ENCODE measurements around the gene CTSS.

The CTSS gene

DNA sequence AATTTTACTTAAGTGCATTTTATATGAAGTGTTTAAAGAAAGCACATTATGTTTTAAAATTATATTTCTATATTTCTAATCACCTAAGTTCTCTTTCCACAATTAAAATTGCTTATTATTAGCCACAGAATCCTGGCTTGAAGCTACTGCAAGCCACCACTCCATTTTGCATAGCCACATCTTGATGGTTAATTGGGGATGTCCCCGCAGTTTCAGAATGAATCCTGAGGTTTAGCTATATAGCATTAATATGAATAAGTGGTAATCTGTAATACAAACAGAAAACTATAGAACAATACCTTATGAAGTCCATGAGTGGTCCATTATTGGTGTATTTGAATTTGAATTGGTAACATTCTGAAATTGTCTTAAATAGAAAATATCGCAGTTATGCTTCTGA is 57.0 kb downstream of the CTSS start:
- peak; percentile 28 for FAIRE-seq
- no peak for DNase-seq (ENCODE audit: insufficient read length, low spot score)
- TF ChIP-seq POU2F2 (IDR thresholded peaks at IDR 0.05; ENCODE audit: low read depth, low read length) (peak; percentile 94), PAX5 (IDR thresholded peaks at IDR 0.05; ENCODE audit: insufficient read depth, low read length, severe bottlenecking) (no peak)

DNA sequence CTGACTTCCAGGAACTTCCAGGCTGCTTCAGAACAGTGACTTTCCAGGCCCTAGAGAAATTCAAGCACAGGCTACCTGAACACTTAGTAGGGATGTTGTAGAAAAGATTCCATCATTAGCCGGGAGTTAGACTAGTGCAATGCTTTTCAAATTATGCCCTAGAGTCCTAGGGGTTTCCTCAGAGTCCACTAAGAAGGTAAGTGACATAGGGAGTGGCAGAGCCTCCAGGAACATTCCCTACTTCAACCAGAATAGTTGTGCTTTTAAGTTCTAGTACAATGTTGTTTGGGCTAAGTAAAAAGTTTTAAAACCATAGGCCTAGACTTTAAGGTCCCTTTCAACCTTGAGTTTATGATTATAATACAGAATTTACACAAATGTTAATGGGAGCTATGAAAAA is 59.5 kb downstream of the CTSS start:
- no peak for FAIRE-seq

DNA sequence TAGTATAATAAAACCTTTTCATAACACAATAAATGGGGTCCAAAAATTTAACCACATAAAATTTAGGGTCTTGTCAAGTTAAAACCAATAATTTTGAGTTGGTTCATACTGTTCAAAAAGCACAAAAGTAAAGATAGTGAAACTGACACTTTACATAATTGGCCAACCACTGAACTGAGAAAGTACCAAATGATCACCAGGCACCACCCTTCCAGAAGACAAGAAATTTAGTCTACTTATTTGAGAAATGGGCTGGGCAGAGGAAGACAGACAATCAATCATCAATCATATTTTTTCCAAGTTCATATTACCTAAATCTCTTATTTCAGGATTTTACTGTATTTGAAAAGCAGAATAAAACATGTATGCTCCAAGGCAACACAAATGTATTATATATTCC is 62.2 kb downstream of the CTSS start:
- FAIRE-seq (peak; percentile 5), DNase-seq (ENCODE audit: insufficient read length, low spot score) (no peak)
- TF ChIP-seq SPI1 (IDR thresholded peaks at IDR 0.05; ENCODE audit: low read depth, low read length) (no peak), TAF1 (IDR thresholded peaks at IDR 0.05; ENCODE audit: low read depth, low read length) (no peak), POLR2AphosphoS5 (IDR thresholded peaks at IDR 0.05; ENCODE audit: low read depth, low read length) (no peak), POU2F2 (IDR thresholded peaks at IDR 0.05; ENCODE audit: low read depth, low read length) (no peak), PAX5 (IDR thresholded peaks at IDR 0.05; ENCODE audit: insufficient read depth, low read length, severe bottlenecking) (no peak), POLR2A (IDR thresholded peaks at IDR 0.05; ENCODE audit: low read depth, low read length) (no peak)

More for the DNA sequence above, 59.5 kb downstream of the CTSS start:
- no peak for DNase-seq (ENCODE audit: insufficient read length, low spot score)
- TF ChIP-seq SPI1 (IDR thresholded peaks at IDR 0.05; ENCODE audit: low read depth, low read length), result no peak
- no peak for TF ChIP-seq POLR2AphosphoS5 (IDR thresholded peaks at IDR 0.05; ENCODE audit: low read depth, low read length)
- no peak for TF ChIP-seq PAX5 (IDR thresholded peaks at IDR 0.05; ENCODE audit: insufficient read depth, low read length, severe bottlenecking)
- TF ChIP-seq POU2F2 (IDR thresholded peaks at IDR 0.05; ENCODE audit: low read depth, low read length), result no peak
- no peak for TF ChIP-seq TAF1 (IDR thresholded peaks at IDR 0.05; ENCODE audit: low read depth, low read length)
- TF ChIP-seq POLR2A (IDR thresholded peaks at IDR 0.05; ENCODE audit: low read depth, low read length), result no peak

DNA sequence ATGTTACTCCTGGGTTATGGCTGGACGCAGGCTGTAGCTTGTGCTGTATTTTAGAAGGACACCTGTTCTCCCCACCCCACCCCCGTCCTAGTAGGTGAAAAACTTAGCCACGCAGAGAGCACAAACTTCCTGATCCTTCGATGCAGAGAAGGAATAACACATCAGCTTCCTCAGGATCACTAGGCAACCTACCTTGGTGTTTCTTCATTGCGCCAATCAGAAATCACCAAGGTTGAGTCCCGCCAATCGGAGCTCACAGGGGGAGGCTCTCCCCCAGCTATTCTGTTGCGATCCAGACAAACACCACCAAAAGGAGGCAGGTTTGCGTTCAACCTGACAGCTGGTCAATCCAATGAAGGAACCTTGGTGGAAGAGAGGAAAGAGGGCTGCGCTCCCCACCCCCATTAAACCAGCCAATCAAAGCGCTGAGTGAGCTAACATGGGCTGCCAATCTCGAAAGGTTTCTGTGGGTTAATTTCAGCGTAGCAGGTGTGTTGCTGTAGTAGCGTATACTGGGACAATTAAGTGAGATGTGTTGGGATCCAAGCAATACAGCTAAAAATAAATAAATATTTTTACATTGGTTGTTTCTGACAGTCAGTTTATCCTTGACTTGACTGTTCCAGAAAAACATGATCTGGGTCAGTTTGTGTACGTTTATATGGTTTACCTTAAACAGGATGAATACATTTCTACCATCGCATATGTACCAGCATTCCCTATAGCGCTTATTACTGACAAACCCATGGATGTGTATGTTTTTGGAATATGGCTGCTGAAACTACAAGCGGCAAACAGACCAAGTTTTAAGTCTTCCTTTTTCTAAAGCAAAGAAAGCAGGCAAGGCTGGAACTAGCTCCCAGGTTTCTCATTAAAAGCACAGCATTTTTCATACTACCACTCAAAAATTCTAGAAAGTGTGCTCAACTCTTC is 68.3 kb downstream of the CTSS start, which contains the start of gene GOLPH3L:
TSS of gene GOLPH3L (minus strand) at position 160 of the 933 bp plus-strand sequence. CDS start 2,316 bp downstream, outside the sequence.
- TF ChIP-seq TAF1 (IDR thresholded peaks at IDR 0.05; ENCODE audit: low read depth, low read length) (no peak), POU2F2 (IDR thresholded peaks at IDR 0.05; ENCODE audit: low read depth, low read length) (no peak), SPI1 (IDR thresholded peaks at IDR 0.05; ENCODE audit: low read depth, low read length) (no peak), POLR2AphosphoS5 (IDR thresholded peaks at IDR 0.05; ENCODE audit: low read depth, low read length) (no peak), PAX5 (IDR thresholded peaks at IDR 0.05; ENCODE audit: insufficient read depth, low read length, severe bottlenecking) (no peak), POLR2A (IDR thresholded peaks at IDR 0.05; ENCODE audit: low read depth, low read length) (no peak; the same call in 1 of the 2 replicates)
- peak; percentile 98 for FAIRE-seq
- DNase-seq (ENCODE audit: insufficient read length, low spot score), result peak; percentile 45

DNA sequence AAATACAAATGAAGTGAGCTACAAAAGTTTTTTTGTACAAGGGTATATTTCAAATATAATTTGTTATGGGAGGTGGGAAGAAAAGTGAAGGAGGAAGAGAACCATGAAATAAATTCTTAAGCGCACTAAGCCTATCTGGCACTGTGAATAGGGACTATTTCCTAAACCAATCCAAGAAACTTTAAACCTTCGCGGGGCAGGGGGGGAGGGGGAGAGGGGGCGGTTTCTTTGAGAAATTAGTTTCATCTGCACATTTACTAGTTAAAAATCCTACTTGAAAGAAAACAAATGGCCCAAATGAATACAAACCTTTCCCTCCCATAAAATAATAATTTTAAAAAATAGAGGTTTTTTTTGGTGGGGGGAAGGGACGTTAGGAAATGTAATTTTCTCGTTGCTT is 69.0 kb downstream of the CTSS start:
- FAIRE-seq (no peak), DNase-seq (ENCODE audit: insufficient read length, low spot score) (no peak)
- no peak for TF ChIP-seq PAX5 (IDR thresholded peaks at IDR 0.05; ENCODE audit: insufficient read depth, low read length, severe bottlenecking)
- TF ChIP-seq POLR2AphosphoS5 (IDR thresholded peaks at IDR 0.05; ENCODE audit: low read depth, low read length), result no peak
- TF ChIP-seq SPI1 (IDR thresholded peaks at IDR 0.05; ENCODE audit: low read depth, low read length), result no peak
- no peak for TF ChIP-seq POU2F2 (IDR thresholded peaks at IDR 0.05; ENCODE audit: low read depth, low read length)
- TF ChIP-seq TAF1 (IDR thresholded peaks at IDR 0.05; ENCODE audit: low read depth, low read length), result no peak
- TF ChIP-seq POLR2A (IDR thresholded peaks at IDR 0.05; ENCODE audit: low read depth, low read length), result no peak

DNA sequence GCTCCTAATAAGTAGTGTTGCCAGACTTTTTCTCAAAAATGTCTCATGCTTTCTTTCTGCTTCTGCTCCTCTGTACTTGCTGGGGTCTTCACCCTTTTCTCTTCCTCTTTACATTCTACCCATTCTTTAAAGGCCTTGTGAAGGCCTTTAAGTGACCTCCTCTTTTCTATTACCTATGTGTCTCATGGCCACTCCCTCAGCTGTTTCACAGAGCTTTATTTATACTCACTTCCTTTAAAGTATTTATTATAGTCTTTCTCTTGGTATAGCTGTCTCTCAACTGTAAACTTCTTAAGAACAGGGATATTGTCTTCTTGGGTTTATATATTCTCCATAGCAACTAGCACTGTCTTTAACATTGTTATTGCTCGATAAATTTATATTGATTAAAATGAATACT is 69.4 kb downstream of the CTSS start:
- FAIRE-seq (no peak), DNase-seq (ENCODE audit: insufficient read length, low spot score) (no peak)
- TF ChIP-seq POLR2A (IDR thresholded peaks at IDR 0.05; ENCODE audit: low read depth, low read length) (no peak), PAX5 (IDR thresholded peaks at IDR 0.05; ENCODE audit: insufficient read depth, low read length, severe bottlenecking) (no peak), POU2F2 (IDR thresholded peaks at IDR 0.05; ENCODE audit: low read depth, low read length) (no peak), SPI1 (IDR thresholded peaks at IDR 0.05; ENCODE audit: low read depth, low read length) (no peak; the same call in 1 of the 2 replicates), POLR2AphosphoS5 (IDR thresholded peaks at IDR 0.05; ENCODE audit: low read depth, low read length) (no peak), TAF1 (IDR thresholded peaks at IDR 0.05; ENCODE audit: low read depth, low read length) (no peak)

DNA sequence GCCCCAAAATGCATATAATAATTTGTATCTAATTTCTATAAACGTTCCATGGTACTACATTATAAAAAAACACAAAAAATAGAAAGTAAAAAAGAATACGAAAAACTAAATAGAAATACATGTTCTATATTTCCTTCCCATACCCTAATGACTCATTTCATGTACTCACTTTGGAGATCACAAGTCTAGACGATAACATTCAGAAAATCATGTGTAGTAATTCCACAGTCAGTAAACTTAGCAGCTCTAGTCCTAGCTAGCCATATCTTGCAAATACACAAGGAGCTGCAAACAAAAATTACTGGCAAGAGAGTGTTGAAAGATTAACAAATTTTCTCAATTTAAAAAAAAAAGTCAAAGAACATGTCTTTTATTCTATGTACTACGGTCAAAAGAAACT is 70.0 kb downstream of the CTSS start:
- no peak for DNase-seq (ENCODE audit: insufficient read length, low spot score)
- no peak for TF ChIP-seq PAX5 (IDR thresholded peaks at IDR 0.05; ENCODE audit: insufficient read depth, low read length, severe bottlenecking)
- TF ChIP-seq SPI1 (IDR thresholded peaks at IDR 0.05; ENCODE audit: low read depth, low read length), result no peak
- no peak for TF ChIP-seq POU2F2 (IDR thresholded peaks at IDR 0.05; ENCODE audit: low read depth, low read length)
- no peak for TF ChIP-seq TAF1 (IDR thresholded peaks at IDR 0.05; ENCODE audit: low read depth, low read length)
- no peak for TF ChIP-seq POLR2AphosphoS5 (IDR thresholded peaks at IDR 0.05; ENCODE audit: low read depth, low read length)
- no peak for TF ChIP-seq POLR2A (IDR thresholded peaks at IDR 0.05; ENCODE audit: low read depth, low read length)
- FAIRE-seq, result peak; percentile 28

DNA sequence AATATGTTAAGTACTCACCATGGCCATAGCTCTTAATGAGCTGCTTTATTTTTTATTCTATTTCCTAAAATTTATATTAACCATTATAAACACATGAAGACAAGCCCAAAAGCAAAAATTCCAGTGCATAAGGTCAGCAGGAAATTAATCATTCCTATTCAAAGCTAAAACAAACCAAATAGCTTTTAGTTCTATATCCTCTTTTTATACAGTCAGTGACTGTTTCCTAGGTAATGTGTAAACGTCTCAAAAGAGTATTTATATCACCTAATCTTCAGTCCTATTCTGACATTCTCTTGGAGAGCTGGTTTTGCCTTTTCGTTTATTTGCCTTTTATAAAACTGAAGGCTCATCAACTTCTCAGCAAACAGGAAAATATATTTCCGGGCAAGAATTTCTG is 72.9 kb downstream of the CTSS start:
- no peak for TF ChIP-seq POLR2AphosphoS5 (IDR thresholded peaks at IDR 0.05; ENCODE audit: low read depth, low read length)
- no peak for TF ChIP-seq SPI1 (IDR thresholded peaks at IDR 0.05; ENCODE audit: low read depth, low read length)
- no peak for TF ChIP-seq PAX5 (IDR thresholded peaks at IDR 0.05; ENCODE audit: insufficient read depth, low read length, severe bottlenecking)
- TF ChIP-seq POU2F2 (IDR thresholded peaks at IDR 0.05; ENCODE audit: low read depth, low read length), result no peak
- TF ChIP-seq POLR2A (IDR thresholded peaks at IDR 0.05; ENCODE audit: low read depth, low read length), result no peak
- no peak for TF ChIP-seq TAF1 (IDR thresholded peaks at IDR 0.05; ENCODE audit: low read depth, low read length)
- no peak for DNase-seq (ENCODE audit: insufficient read length, low spot score)
- FAIRE-seq, result no peak

DNA sequence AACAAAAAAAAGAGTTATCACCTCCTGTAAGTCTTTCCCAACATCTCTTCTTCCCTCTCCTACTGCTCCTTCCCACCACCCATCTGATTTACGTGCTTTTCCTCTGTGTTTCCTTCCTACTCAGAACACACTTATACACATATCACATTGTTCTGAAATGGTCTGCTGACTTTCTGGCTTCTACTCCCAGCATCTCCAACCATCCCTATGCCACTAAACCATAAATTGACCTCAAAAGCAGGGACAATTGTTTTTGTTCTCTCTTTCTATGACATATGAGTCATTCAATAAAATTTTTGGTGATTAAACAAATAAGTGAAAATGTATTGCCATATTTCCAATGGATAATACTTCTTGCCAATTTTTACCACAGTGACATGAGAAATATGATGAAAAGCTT is 76.8 kb downstream of the CTSS start:
- TF ChIP-seq POLR2AphosphoS5 (IDR thresholded peaks at IDR 0.05; ENCODE audit: low read depth, low read length) (no peak), PAX5 (IDR thresholded peaks at IDR 0.05; ENCODE audit: insufficient read depth, low read length, severe bottlenecking) (no peak), SPI1 (IDR thresholded peaks at IDR 0.05; ENCODE audit: low read depth, low read length) (no peak), POU2F2 (IDR thresholded peaks at IDR 0.05; ENCODE audit: low read depth, low read length) (no peak), TAF1 (IDR thresholded peaks at IDR 0.05; ENCODE audit: low read depth, low read length) (no peak), POLR2A (IDR thresholded peaks at IDR 0.05; ENCODE audit: low read depth, low read length) (no peak)
- no peak for FAIRE-seq
- no peak for DNase-seq (ENCODE audit: insufficient read length, low spot score)
